Activated T-cell treated with anti-CD3 and anti-CD28 coated beads, Interleukin-2, amount 50 U/mL, for 72 hours (primary cell): ENCODE data around the gene SDR9C7. TPM values are rescaled to one million over a fixed set of nuclear protein-coding genes. Genes with fewer than 3 reads are reported as not detected.
"Not testable (repeated sequence)": the region's sequence is repeated elsewhere in the genome, so short reads cannot be mapped to it uniquely, and the experiment has no call there.

Source experiments
- ATAC-seq, 2 donors: fragments of 150-1000 bp; cut with Tn5 transposase; replicated peaks in 1 of 2; 2 replicates each; pipeline ENCODE4 v1.10.0; 2021; ENCODE audit warnings: moderate library complexity in 2 of 2, mild to moderate bottlenecking in 1 of 2
- DNase-seq, 2 donors: peaks; one replicate each; pipeline ENCODE4 v3.0.0; 2021 to 2022; ENCODE audit warnings: mixed read lengths in 1 of 2
- H3K27ac Mint-ChIP-seq: one replicate; pipeline ENCODE4 v1.8.0; 2022; ENCODE audit warnings: mild to moderate bottlenecking, moderate library complexity, mixed read lengths
- H3K27me3 Mint-ChIP-seq: one replicate; pipeline ENCODE4 v1.8.0; 2022; ENCODE audit warnings: low read depth, mixed read lengths
- H3K36me3 Mint-ChIP-seq, 2 donors: one replicate each; pipeline ENCODE4 v1.8.0; 2022; ENCODE audit warnings: mixed read lengths in 2 of 2, mild to moderate bottlenecking in 1 of 2; ENCODE audit not compliant: insufficient read depth in 2 of 2
- H3K4me1 Mint-ChIP-seq: one replicate; pipeline ENCODE4 v1.8.0; 2022; ENCODE audit warnings: low read depth, mixed read lengths
- H3K4me3 Mint-ChIP-seq, 2 donors: one replicate each; pipeline ENCODE4 v1.8.0; 2022; ENCODE audit warnings: mild to moderate bottlenecking in 2 of 2, mixed read lengths in 2 of 2, moderate library complexity in 2 of 2
- H3K9me3 Mint-ChIP-seq, 2 donors: one replicate each; pipeline ENCODE4 v1.8.0; 2022; ENCODE audit warnings: mixed read lengths in 2 of 2
- total RNA-seq, 2 donors: library from RNA; stranded (reverse); gene quantifications; one replicate each; pipeline ENCODE4 v1.2.3, GENCODE V29; 2022

The SDR9C7 gene
- total RNA-seq, 2 donors from 2014 or later: 0.14 TPM; not detected in 1

GRCh38 chr12:56943878-56944277 lies 9.7 kb upstream of the SDR9C7 start:
- Mint-ChIP-seq H3K27me3 (peaks cover 19% of the 10 kb centered on the region), H3K4me3 (no peak overlapping the region), H3K4me1 (peaks cover 8% of the 10 kb centered on the region), H3K9me3 (no peaks in the 10 kb centered on the region), H3K36me3 (no peaks in the 10 kb centered on the region), H3K27ac (no peak overlapping the region)
- ATAC-seq (no peak), DNase-seq (no peak)

DNA sequence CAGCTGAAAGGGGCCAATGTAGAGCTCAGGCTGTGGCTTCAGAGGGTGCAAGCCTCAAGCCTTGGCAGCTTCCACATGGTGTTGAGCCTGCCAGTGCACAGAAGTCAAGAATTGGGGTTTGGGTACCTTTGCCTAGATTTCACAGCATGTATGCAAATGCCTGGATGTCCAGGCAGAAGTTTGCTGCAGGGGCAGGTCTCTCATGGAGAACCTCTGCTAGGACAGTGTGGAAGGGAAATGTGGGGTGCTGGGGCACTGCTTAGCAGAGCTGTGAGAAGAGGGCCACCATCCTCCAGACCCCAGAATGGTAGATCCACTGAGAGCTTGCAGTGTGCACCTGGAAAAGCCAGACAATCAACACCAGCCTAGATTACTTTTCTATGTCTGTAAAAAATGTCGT lies 9.2 kb upstream of the SDR9C7 start:
- ATAC-seq, H3K4me3 Mint-ChIP-seq, DNase-seq, H3K36me3 Mint-ChIP-seq, H3K27ac Mint-ChIP-seq, H3K9me3 Mint-ChIP-seq, H3K4me1 Mint-ChIP-seq: not testable (repeated sequence)
- H3K27me3 Mint-ChIP-seq: peaks cover 19% of the 10 kb centered on the region

GRCh38 chr12:56941299-56942017 lies 7.2 kb upstream of the SDR9C7 start:
- Mint-ChIP-seq H3K4me3 (no peak overlapping the region), H3K27me3 (peaks cover 19% of the 10 kb centered on the region), H3K36me3 (no peaks in the 10 kb centered on the region), H3K4me1 (peaks cover 8% of the 10 kb centered on the region), H3K9me3 (no peaks in the 10 kb centered on the region), H3K27ac (no peak overlapping the region)
- DNase-seq (no peak), ATAC-seq (peak; percentile 60 to 68)

DNA sequence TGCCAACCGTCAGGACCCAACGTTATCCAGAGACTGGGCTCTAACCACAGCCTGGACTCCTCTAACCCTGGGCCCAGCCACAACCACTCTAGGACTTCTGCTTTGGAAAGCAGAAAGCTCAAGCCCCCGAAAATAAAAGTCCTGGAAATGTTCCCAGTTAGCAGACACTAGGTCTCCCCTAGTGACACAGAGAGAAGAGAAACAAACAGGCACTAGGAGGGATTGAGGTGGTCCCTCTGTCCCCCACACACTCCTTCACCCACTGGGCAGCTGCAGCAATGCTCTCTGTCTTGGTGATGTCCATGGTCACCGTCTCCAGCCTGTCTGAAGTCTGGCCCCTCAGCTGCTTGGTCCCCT lies 6.7 kb upstream of the SDR9C7 start:
- H3K27ac Mint-ChIP-seq, H3K4me1 Mint-ChIP-seq, H3K36me3 Mint-ChIP-seq, H3K9me3 Mint-ChIP-seq, H3K4me3 Mint-ChIP-seq, DNase-seq, ATAC-seq: not testable (repeated sequence)
- peaks cover 19% of the 10 kb centered on the region for H3K27me3 Mint-ChIP-seq

GRCh38 chr12:56935752-56936151 lies 1.5 kb upstream of the SDR9C7 start:
- H3K27me3 Mint-ChIP-seq: no peaks in the 10 kb centered on the region
- no peak for ATAC-seq

DNA sequence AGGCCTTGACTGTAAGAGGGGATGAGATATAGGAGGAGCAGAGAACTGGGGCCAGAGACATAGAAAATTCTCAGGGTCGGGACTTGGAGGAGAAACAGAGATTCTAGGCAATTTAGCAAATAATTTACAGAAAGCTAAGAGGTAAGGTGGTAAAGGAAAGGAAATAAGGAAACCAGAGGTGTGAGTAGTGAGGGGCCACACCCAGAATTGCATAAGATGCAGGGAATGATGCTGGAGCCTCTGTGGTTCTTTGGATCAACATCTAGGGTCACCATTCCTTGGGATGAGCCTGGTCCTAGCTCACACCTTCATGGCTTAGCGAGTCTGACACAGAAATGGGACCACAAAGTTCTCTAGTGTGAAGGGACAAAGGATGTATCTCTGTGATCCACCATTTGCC lies 949 bp upstream of the SDR9C7 start:
- no peak for DNase-seq
- Mint-ChIP-seq H3K4me3 (no peak overlapping the region), H3K36me3 (no peaks in the 10 kb centered on the region), H3K27ac (no peak overlapping the region), H3K4me1 (no peaks in the 10 kb centered on the region), H3K27me3 (no peaks in the 10 kb centered on the region), H3K9me3 (no peaks in the 10 kb centered on the region)
- no peak for ATAC-seq

More at GRCh38 chr12:56935752-56936151, 1.5 kb upstream of the SDR9C7 start:
- no peak overlapping the region for H3K27ac Mint-ChIP-seq
- no peak for DNase-seq
- no peaks in the 10 kb centered on the region for H3K36me3 Mint-ChIP-seq
- H3K4me3 Mint-ChIP-seq: no peak overlapping the region
- no peaks in the 10 kb centered on the region for H3K4me1 Mint-ChIP-seq
- H3K9me3 Mint-ChIP-seq: no peaks in the 10 kb centered on the region

GRCh38 chr12:56932867-56933266 lies 1.3 kb downstream of the SDR9C7 start:
- ATAC-seq (no peak), DNase-seq (no peak)
- H3K4me3 Mint-ChIP-seq: no peak overlapping the region
- H3K9me3 Mint-ChIP-seq: no peaks in the 10 kb centered on the region
- H3K36me3 Mint-ChIP-seq: no peaks in the 10 kb centered on the region
- peaks cover 6% of the 10 kb centered on the region for H3K27me3 Mint-ChIP-seq
- H3K4me1 Mint-ChIP-seq: no peaks in the 10 kb centered on the region
- H3K27ac Mint-ChIP-seq: no peak overlapping the region

GRCh38 chr12:56932146-56932545 lies 2.1 kb downstream of the SDR9C7 start:
- peaks cover 6% of the 10 kb centered on the region for H3K27me3 Mint-ChIP-seq
- no peak overlapping the region for H3K27ac Mint-ChIP-seq
- H3K4me1 Mint-ChIP-seq: no peaks in the 10 kb centered on the region
- no peak overlapping the region for H3K4me3 Mint-ChIP-seq
- H3K36me3 Mint-ChIP-seq: no peaks in the 10 kb centered on the region
- no peaks in the 10 kb centered on the region for H3K9me3 Mint-ChIP-seq
- no peak for ATAC-seq
- DNase-seq: no peak

GRCh38 chr12:56931474-56931978 lies 2.7 kb downstream of the SDR9C7 start:
- Mint-ChIP-seq H3K9me3 (no peaks in the 10 kb centered on the region), H3K27me3 (peaks cover 6% of the 10 kb centered on the region), H3K27ac (no peak overlapping the region), H3K4me1 (no peaks in the 10 kb centered on the region), H3K4me3 (no peak overlapping the region), H3K36me3 (no peaks in the 10 kb centered on the region)
- DNase-seq (peak; percentile 15 to 16), ATAC-seq (peak in 1 of 2 donors; percentile 32)

GRCh38 chr12:56930241-56930640 lies 4.0 kb downstream of the SDR9C7 start:
- Mint-ChIP-seq H3K4me3 (no peak overlapping the region), H3K36me3 (no peaks in the 10 kb centered on the region), H3K9me3 (no peaks in the 10 kb centered on the region), H3K27ac (no peak overlapping the region), H3K27me3 (peaks cover 6% of the 10 kb centered on the region), H3K4me1 (no peaks in the 10 kb centered on the region)
- ATAC-seq (no peak), DNase-seq (no peak)

DNA sequence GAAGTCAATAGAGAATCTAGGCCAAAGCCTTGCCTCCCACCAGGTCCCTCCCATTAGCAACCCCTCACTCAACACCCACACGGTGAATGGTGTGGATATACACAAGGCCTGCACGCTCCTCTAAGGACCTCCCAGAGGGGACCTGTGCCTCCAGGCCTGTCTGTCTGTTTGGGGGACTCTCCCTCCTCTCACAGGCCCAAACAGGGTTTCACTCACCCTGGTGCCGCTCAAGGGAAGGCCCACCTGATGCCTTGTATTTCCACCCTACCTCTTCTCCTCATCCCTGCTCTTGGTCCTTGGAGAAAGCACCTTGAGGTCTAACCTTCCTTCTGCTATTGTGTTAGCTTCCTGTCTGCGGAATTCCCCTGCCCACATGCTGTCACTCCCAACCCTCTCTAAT lies 4.4 kb downstream of the SDR9C7 start:
- no peak overlapping the region for H3K4me3 Mint-ChIP-seq
- DNase-seq: no peak
- no peak overlapping the region for H3K27ac Mint-ChIP-seq
- no peaks in the 10 kb centered on the region for H3K9me3 Mint-ChIP-seq
- H3K4me1 Mint-ChIP-seq: no peaks in the 10 kb centered on the region
- H3K36me3 Mint-ChIP-seq: no peaks in the 10 kb centered on the region
- no peak for ATAC-seq
- peaks cover 6% of the 10 kb centered on the region for H3K27me3 Mint-ChIP-seq

DNA sequence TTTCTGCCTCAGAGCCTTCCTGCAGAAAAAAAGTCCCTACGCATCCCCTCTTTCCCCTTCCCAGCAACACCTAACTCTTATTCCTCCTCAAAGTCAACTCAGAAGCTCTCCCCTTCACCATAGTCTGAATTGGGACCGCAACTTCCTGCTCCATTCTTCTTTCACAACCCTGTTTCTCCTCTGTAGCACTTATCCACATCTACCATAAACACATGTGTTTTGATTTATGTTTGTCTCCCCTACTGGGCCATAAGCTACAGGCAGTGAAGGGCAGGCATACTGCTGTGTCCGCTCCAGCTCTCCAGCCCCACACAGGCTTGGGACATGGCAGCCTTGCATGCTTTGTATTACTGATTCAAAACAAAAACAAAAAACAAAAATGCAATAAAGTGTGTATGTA lies 5.9 kb downstream of the SDR9C7 start:
- no peak for ATAC-seq
- H3K27me3 Mint-ChIP-seq: peaks cover 6% of the 10 kb centered on the region
- no peak overlapping the region for H3K27ac Mint-ChIP-seq
- H3K4me3 Mint-ChIP-seq: no peak overlapping the region
- H3K4me1 Mint-ChIP-seq: no peaks in the 10 kb centered on the region
- H3K36me3 Mint-ChIP-seq: no peaks in the 10 kb centered on the region
- DNase-seq: no peak
- no peaks in the 10 kb centered on the region for H3K9me3 Mint-ChIP-seq

- Mint-ChIP-seq H3K36me3 (no peaks in the 10 kb centered on the region), H3K4me3 (no peak overlapping the region), H3K27ac (no peak overlapping the region), H3K9me3 (no peaks in the 10 kb centered on the region), H3K4me1 (no peaks in the 10 kb centered on the region), H3K27me3 (peaks cover 6% of the 10 kb centered on the region)
- no peak for ATAC-seq
- DNase-seq: no peak
Measured at GRCh38 chr12:56927281-56927680, 6.9 kb downstream of the SDR9C7 start.

DNA sequence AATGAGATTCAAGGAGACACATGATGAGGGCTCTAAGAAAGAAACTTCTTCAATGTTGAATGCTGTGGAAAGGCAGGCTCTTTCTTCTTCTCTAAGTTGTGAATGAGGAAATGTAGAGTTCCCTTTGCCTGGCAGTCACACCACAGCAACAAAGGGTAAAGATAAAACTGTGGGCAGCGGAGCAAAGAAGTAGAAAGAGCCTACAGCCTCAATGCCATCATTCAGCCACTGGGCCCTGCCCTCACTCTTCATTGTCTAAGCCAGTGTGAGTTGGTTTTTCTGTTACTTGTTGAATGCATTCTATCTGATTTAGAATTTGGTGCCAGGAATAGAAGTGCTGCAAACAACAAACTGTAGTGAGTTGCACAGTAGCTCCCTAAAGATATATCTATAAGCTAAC lies 12.2 kb downstream of the SDR9C7 start:
- Mint-ChIP-seq H3K27ac (no peak overlapping the region), H3K36me3 (peaks cover 2 to 5% of the 10 kb centered on the region in 2 donors), H3K27me3 (no peaks in the 10 kb centered on the region), H3K4me3 (no peak overlapping the region), H3K4me1 (no peaks in the 10 kb centered on the region), H3K9me3 (peaks cover 0 to 3% of the 10 kb centered on the region in 2 donors)
- ATAC-seq (no peak), DNase-seq (no peak)
